ENCODE results near the gene VEZF1. TPM values are rescaled to one million over a fixed set of nuclear protein-coding genes. Genes with fewer than 3 reads are reported as not detected.

The VEZF1 gene
- total and polyA plus RNA-seq, 2 donors (not counting 1 experiment from before 2014, with no cell fraction given): 14.7 to 75.9 TPM

GRCh38 chr17:58005728-58006559 lies 17.9 kb upstream of the VEZF1 start:
- ATAC-seq (ENCODE audit: low read depth): no peak
- peaks cover 50% of the 10 kb centered on the region for H4K20me1 ChIP-seq (ENCODE audit: control insufficient read depth, insufficient read depth, low read length, poor library complexity, severe bottlenecking)

More at GRCh38 chr17:58005728-58006559, 17.9 kb upstream of the VEZF1 start:
- Mint-ChIP-seq H3K4me3 (peak overlapping the region; percentile 100), H3K9me3 (ENCODE audit: insufficient read depth) (no peaks in the 10 kb centered on the region), H3K27ac (peak overlapping the region; percentile 100), H3K27me3 (no peaks in the 10 kb centered on the region), H3K4me1 (peaks cover 49% of the 10 kb centered on the region)
- no peak for DNase-seq
- TF ChIP-seq EZH2 (IDR thresholded peaks at IDR 0.05; ENCODE audit: borderline replicate concordance, insufficient read depth, low read depth, low read length, poor library complexity, severe bottlenecking): no peak
- TF ChIP-seq, protein P1, sequence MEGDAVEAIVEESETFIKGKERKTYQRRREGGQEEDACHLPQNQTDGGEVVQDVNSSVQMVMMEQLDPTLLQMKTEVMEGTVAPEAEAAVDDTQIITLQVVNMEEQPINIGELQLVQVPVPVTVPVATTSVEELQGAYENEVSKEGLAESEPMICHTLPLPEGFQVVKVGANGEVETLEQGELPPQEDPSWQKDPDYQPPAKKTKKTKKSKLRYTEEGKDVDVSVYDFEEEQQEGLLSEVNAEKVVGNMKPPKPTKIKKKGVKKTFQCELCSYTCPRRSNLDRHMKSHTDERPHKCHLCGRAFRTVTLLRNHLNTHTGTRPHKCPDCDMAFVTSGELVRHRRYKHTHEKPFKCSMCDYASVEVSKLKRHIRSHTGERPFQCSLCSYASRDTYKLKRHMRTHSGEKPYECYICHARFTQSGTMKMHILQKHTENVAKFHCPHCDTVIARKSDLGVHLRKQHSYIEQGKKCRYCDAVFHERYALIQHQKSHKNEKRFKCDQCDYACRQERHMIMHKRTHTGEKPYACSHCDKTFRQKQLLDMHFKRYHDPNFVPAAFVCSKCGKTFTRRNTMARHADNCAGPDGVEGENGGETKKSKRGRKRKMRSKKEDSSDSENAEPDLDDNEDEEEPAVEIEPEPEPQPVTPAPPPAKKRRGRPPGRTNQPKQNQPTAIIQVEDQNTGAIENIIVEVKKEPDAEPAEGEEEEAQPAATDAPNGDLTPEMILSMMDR (IDR thresholded peaks at IDR 0.05): no peak
- POLR2A ChIA-PET: interaction anchor here (0.5 to 2.6 kb wide), 5 partner anchors 8 to 1149 kb away, joined by 3 to 17 read pairs (median 6); partner anchors contain the start of genes SKA2 and VEZF1
- Histone ChIP-seq H3K36me3 (replicated peaks in 1 of 2; ENCODE audit: control extremely low read depth in 1 of 2, control insufficient read depth in 1 of 2, extremely low read depth in 1 of 2, insufficient read depth in 2 of 2, low read length in 1 of 2) (peaks cover 2 to 43% of the 10 kb centered on the region in 2 experiments), H3K4me1 (ENCODE audit: control insufficient read depth in 2 of 2, insufficient read depth in 2 of 2, low read length in 2 of 2) (peaks cover 25 to 38% of the 10 kb centered on the region in 2 donors), H3K4me2 (replicated peaks; ENCODE audit: low read depth, low read length, poor library complexity, severe bottlenecking) (peak overlapping the region; percentile 94), H2AFZ (ENCODE audit: insufficient read depth, low read depth, low read length, poor library complexity, severe bottlenecking) (peak overlapping the region; percentile 89), H3K4me3 (ENCODE audit: control extremely low read depth in 1 of 5, extremely low read depth in 1 of 5, insufficient read depth in 1 of 5, low read depth in 2 of 5, low read length in 4 of 5) (peak overlapping the region; percentile 83 to 100 (median 96)), H3K9me3 (ENCODE audit: control extremely low read depth in 1 of 3, control insufficient read depth in 2 of 3, insufficient read depth in 1 of 3, low read length in 2 of 3) (peaks cover 0 to 1% (median 0%) of the 10 kb centered on the region in 3 donors), H3K27ac (ENCODE audit: low read length in 2 of 2) (peak overlapping the region; percentile 93 to 95), H3K27me3 (replicated peaks in 1 of 4; ENCODE audit: control extremely low read depth in 1 of 4, control insufficient read depth in 3 of 4, insufficient read depth in 4 of 4, low read length in 3 of 4) (no peaks in the 10 kb centered on the region), H3K9ac (ENCODE audit: low read length) (peak overlapping the region; percentile 96), H3K79me2 (ENCODE audit: control insufficient read depth, insufficient read depth, low read length) (peaks cover 41% of the 10 kb centered on the region)
- 6% methylated on average over 30 of the region's 36 CpGs for WGBS (ENCODE audit: insufficient coverage)
- intact Hi-C loops (cut with micrococcal nuclease): loop anchor here (2.0 to 10.0 kb wide), 5 partner anchors 626 to 1174 kb away; partner anchors contain the start of genes AKAP1, C17orf67, DGKE and MSI2
- CTCF ChIA-PET: interaction anchor here (1.0 to 2.4 kb wide), 4 partner anchors 10 to 152 kb away, joined by 3 to 17 read pairs (median 4); no protein-coding TSS in a partner anchor

All from B cell (primary cell).